Measurements from ENCODE around the gene ARMCX1.

DNA sequence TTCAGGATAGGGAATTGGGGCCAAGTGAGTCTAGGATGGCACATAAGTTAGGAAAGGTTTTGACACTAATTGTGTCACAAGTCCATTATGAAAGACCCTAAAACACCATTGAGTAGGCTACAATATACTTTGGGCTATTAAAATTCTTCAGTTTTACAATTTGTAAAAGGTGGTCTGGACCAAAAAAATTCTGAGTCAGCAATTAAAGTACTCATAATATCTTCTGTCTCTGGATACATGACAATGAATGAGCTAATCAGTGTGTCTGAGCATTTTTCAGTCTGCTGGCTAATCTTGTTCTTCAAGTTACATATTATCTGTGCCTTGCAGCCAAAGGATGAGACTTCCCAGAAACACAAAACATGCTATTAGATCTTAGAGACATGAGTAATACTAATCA is 14.3 kb downstream of the ARMCX1 start:
- no peak for TF ChIP-seq POLR2A (IDR thresholded peaks at IDR 0.05)
- TF ChIP-seq, protein P1, sequence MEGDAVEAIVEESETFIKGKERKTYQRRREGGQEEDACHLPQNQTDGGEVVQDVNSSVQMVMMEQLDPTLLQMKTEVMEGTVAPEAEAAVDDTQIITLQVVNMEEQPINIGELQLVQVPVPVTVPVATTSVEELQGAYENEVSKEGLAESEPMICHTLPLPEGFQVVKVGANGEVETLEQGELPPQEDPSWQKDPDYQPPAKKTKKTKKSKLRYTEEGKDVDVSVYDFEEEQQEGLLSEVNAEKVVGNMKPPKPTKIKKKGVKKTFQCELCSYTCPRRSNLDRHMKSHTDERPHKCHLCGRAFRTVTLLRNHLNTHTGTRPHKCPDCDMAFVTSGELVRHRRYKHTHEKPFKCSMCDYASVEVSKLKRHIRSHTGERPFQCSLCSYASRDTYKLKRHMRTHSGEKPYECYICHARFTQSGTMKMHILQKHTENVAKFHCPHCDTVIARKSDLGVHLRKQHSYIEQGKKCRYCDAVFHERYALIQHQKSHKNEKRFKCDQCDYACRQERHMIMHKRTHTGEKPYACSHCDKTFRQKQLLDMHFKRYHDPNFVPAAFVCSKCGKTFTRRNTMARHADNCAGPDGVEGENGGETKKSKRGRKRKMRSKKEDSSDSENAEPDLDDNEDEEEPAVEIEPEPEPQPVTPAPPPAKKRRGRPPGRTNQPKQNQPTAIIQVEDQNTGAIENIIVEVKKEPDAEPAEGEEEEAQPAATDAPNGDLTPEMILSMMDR (IDR thresholded peaks at IDR 0.05): no peak
- no peak for TF ChIP-seq POLR2AphosphoS5 (IDR thresholded peaks at IDR 0.05)

Data from upper lobe of left lung (tissue), 4 donors.